Measurements from ENCODE around the gene PSD2.
"Not testable (repeated sequence)": the region's sequence is repeated elsewhere in the genome, so short reads cannot be mapped to it uniquely, and the experiment has no call there.

PSD2 gene

GRCh38 chr5:139789845-139790189 lies 5.8 kb upstream of the PSD2 start:
- H3K27ac Mint-ChIP-seq: no peak overlapping the region
- no peak for DNase-seq
- H3K9me3 Mint-ChIP-seq: no peaks in the 10 kb centered on the region
- CTCF ChIA-PET: interaction anchor here (0.8 to 7.1 kb wide), 5 partner anchors 13 to 179 kb away, joined by 4 to 119 read pairs (median 5); no protein-coding TSS in a partner anchor
- no peak overlapping the region for H3K4me3 Mint-ChIP-seq
- H3K27me3 Mint-ChIP-seq: peaks cover 98% of the 10 kb centered on the region
- H3K36me3 Mint-ChIP-seq: no peaks in the 10 kb centered on the region
- H3K4me1 Mint-ChIP-seq: peaks cover 13% of the 10 kb centered on the region

DNA sequence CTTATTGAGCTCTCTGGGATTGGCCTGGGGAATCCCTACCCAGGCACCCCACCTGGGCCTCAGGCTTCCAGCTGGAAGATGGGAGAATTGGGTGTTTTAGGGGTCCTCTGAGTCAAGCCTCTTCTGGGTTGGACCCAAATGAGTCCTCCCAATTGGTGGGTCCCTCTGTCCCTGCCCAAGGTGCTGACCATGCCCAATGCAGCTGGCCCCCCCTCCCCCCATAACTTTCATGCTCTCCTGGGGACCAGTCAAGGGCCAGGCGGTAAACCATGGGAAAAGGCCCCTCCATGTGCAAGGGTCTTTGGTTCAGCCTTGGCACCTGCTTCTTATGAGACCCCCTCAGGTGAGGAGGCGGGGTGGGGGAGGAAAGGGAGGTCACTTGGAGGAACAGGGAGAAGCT lies 3.4 kb upstream of the PSD2 start:
- Mint-ChIP-seq H3K36me3 (no peaks in the 10 kb centered on the region), H3K4me3 (no peak overlapping the region), H3K9me3 (no peaks in the 10 kb centered on the region), H3K4me1 (peaks cover 11% of the 10 kb centered on the region), H3K27ac (no peak overlapping the region), H3K27me3 (peaks cover 98% of the 10 kb centered on the region)
- DNase-seq: no peak
- CTCF ChIA-PET: interaction anchor here (1.1 to 3.3 kb wide), 5 partner anchors 14 to 1718 kb away, joined by 3 to 26 read pairs (median 3); no protein-coding TSS in a partner anchor

DNA sequence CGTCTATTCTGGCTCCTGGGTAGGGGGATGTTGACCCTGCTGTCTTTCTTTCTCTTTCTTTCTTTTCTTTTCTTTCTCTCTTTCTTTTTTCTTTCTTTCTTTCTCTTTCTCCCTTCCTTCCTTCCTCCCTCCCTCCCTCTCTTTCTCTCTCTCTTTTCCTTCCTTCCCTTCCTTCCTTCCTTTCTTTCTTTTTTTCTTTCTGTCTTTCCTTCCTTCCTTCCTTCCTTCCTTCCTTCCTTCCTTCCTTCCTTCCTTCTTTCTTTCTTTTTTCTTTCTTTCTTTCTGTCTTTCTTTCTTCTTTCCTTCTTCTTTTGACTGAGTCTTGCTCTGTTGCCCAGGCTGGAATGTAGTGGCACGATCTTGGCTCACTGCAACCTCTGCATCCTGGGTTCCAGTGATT lies 3.0 kb upstream of the PSD2 start:
- H3K4me3 Mint-ChIP-seq, H3K4me1 Mint-ChIP-seq, H3K9me3 Mint-ChIP-seq, DNase-seq, H3K36me3 Mint-ChIP-seq: not testable (repeated sequence)
- CTCF ChIA-PET: interaction anchor here (0.6 to 3.3 kb wide), 5 partner anchors 13 to 187 kb away, joined by 3 to 26 read pairs (median 3); no protein-coding TSS in a partner anchor
- Mint-ChIP-seq H3K27me3 (peaks cover 98% of the 10 kb centered on the region), H3K27ac (peak overlapping the region; percentile 4)

- Mint-ChIP-seq H3K27ac (no peak overlapping the region), H3K4me1 (no peaks in the 10 kb centered on the region), H3K4me3 (no peak overlapping the region), H3K27me3 (peaks cover 97% of the 10 kb centered on the region), H3K36me3 (no peaks in the 10 kb centered on the region), H3K9me3 (no peaks in the 10 kb centered on the region)
- CTCF ChIA-PET: interaction anchor here (1.1 to 3.3 kb wide), 3 partner anchors 19 to 177 kb away, joined by 3 to 26 read pairs (median 5); no protein-coding TSS in a partner anchor
- no peak for DNase-seq
These were observed 1.4 kb upstream of the PSD2 start for GRCh38 chr5:139794067-139794846.

DNA sequence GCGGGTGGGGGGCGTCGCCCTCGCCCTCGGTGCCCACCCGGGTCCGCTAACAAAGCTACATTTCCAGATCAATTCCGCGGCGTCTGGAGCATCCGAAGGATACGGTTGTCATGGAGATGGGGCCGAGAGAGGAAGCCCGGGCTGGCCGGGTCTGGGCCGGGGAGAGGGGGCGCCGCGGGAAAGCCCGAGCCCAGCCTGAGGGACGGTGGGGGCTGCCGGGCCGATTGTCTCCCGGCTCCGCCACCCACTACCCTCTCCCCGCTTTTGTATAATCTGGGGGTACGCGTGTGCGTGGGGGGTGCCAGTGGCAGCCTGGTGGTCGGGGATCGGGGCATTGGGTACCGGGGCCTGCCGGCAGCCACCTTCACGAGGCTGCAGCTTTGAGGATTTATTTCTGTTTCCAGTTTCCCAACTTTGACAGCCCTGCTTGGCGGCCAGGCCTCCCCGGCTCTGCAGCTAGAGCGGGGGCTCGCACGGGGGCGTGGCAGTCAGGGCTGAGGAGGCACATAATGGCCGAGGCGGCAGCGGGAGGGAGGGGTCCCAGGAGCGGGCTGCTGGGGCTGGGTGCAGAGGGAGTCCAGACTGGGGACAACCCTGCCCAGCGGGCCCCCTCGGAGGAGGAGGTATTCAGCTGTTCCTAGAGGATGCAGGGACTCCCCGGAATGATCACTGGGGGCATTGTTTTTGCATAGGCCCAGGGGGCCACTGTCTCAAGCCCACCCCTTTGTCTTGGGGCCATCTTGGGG lies 626 bp downstream of the PSD2 start:
- Mint-ChIP-seq H3K4me3 (no peak overlapping the region), H3K27me3 (peaks cover 96% of the 10 kb centered on the region), H3K4me1 (no peaks in the 10 kb centered on the region), H3K36me3 (no peaks in the 10 kb centered on the region), H3K27ac (no peak overlapping the region), H3K9me3 (no peaks in the 10 kb centered on the region)
- CTCF ChIA-PET: interaction anchor here (1.2 to 4.3 kb wide), 3 partner anchors 9 to 173 kb away, joined by 5 to 20 read pairs (median 6); no protein-coding TSS in a partner anchor
- no peak for DNase-seq

DNA sequence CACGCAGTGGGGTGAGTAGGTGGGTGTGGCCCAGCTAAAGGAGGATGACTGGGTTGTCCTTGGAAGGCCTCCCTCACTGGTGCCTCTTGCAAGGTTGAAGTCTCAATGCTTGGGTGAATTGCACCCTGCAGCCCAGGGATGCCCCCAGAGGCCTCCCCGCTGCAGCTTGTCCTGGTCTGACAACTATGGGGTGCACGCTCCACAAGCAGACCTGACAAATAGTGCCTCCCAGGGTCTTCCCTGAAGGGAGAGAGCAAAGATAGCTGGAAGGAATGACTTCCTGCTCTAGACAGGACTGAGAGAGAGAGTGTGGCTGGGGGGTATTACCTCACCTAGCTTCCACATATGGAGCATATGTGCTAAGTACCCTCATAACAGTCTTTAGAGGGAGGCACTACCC lies 1.7 kb downstream of the PSD2 start:
- no peak for DNase-seq
- CTCF ChIA-PET: interaction anchor here (1.2 to 4.3 kb wide), 3 partner anchors 10 to 172 kb away, joined by 5 to 20 read pairs (median 6); no protein-coding TSS in a partner anchor
- no peak overlapping the region for H3K27ac Mint-ChIP-seq
- no peak overlapping the region for H3K4me3 Mint-ChIP-seq
- no peaks in the 10 kb centered on the region for H3K4me1 Mint-ChIP-seq
- peaks cover 96% of the 10 kb centered on the region for H3K27me3 Mint-ChIP-seq
- H3K36me3 Mint-ChIP-seq: no peaks in the 10 kb centered on the region
- no peaks in the 10 kb centered on the region for H3K9me3 Mint-ChIP-seq

- CTCF ChIA-PET: interaction anchor here (2.2 to 4.3 kb wide), 2 partner anchors 11 to 171 kb away, joined by 6 to 20 read pairs; no protein-coding TSS in a partner anchor
- no peak for DNase-seq
- H3K27me3 Mint-ChIP-seq: peaks cover 89% of the 10 kb centered on the region
- H3K27ac Mint-ChIP-seq: no peak overlapping the region
- H3K36me3 Mint-ChIP-seq: no peaks in the 10 kb centered on the region
- no peak overlapping the region for H3K4me3 Mint-ChIP-seq
- H3K4me1 Mint-ChIP-seq: no peaks in the 10 kb centered on the region
- H3K9me3 Mint-ChIP-seq: no peaks in the 10 kb centered on the region
These were observed 2.4 kb downstream of the PSD2 start for GRCh38 chr5:139797856-139798510.

DNA sequence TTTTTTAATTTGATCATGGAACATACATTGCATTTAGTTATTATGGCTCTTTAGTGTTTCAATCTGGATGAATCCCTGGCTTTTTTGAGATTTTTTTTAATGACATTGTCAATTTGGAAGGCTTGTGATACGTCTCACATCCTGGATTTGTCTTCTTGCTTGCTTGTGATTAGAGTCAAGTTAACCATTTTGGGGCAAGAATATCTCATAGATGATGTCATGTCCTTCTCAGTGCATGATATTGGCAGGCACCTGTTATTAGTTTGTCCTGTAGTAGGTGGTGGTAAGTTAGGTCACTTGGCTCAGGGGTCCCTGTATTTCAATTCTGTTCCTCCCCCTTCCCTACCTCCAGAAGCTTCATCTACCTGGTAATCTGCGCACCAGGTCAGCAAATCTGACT lies 3.3 kb downstream of the PSD2 start:
- no peak overlapping the region for H3K27ac Mint-ChIP-seq
- H3K9me3 Mint-ChIP-seq: no peaks in the 10 kb centered on the region
- H3K36me3 Mint-ChIP-seq: no peaks in the 10 kb centered on the region
- no peaks in the 10 kb centered on the region for H3K4me1 Mint-ChIP-seq
- peaks cover 86% of the 10 kb centered on the region for H3K27me3 Mint-ChIP-seq
- H3K4me3 Mint-ChIP-seq: no peak overlapping the region
- no peak for DNase-seq
- CTCF ChIA-PET: interaction anchor here (4.3 kb wide), 1 partner anchor 12 kb away, joined by 20 read pairs; no protein-coding TSS in a partner anchor

GRCh38 chr5:139799359-139799758 lies 3.8 kb downstream of the PSD2 start:
- Mint-ChIP-seq H3K4me3 (no peak overlapping the region), H3K27ac (no peak overlapping the region), H3K4me1 (no peaks in the 10 kb centered on the region), H3K9me3 (no peaks in the 10 kb centered on the region), H3K36me3 (no peaks in the 10 kb centered on the region), H3K27me3 (peaks cover 82% of the 10 kb centered on the region)
- DNase-seq: no peak
- CTCF ChIA-PET: interaction anchor here (0.8 to 4.3 kb wide), 3 partner anchors 12 to 169 kb away, joined by 3 to 20 read pairs (median 3); no protein-coding TSS in a partner anchor

DNA sequence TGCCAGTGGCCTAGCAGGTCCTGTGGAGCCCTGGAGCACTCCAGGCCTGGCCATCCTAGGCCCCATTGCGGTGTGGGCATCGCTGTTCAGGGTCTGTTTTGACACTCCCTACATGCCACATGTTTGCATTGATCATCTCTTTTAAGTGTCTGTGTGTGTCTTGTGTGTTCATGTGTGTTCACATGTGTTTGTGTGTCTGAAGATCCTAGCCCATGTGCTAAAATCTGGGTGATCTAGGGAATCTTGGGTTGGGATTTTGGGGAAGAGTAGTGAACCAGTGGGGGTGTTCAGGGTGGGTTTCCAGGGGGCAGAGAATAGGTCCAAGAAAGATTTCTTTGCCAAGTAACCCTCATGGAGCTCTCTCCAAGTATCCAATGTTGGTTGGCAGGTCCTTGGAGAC lies 8.4 kb downstream of the PSD2 start:
- H3K9me3 Mint-ChIP-seq: no peaks in the 10 kb centered on the region
- H3K36me3 Mint-ChIP-seq: no peaks in the 10 kb centered on the region
- no peak for DNase-seq
- CTCF ChIA-PET: no interaction called here
- H3K4me1 Mint-ChIP-seq: no peaks in the 10 kb centered on the region
- no peak overlapping the region for H3K27ac Mint-ChIP-seq
- H3K27me3 Mint-ChIP-seq: peaks cover 50% of the 10 kb centered on the region
- no peak overlapping the region for H3K4me3 Mint-ChIP-seq

DNA sequence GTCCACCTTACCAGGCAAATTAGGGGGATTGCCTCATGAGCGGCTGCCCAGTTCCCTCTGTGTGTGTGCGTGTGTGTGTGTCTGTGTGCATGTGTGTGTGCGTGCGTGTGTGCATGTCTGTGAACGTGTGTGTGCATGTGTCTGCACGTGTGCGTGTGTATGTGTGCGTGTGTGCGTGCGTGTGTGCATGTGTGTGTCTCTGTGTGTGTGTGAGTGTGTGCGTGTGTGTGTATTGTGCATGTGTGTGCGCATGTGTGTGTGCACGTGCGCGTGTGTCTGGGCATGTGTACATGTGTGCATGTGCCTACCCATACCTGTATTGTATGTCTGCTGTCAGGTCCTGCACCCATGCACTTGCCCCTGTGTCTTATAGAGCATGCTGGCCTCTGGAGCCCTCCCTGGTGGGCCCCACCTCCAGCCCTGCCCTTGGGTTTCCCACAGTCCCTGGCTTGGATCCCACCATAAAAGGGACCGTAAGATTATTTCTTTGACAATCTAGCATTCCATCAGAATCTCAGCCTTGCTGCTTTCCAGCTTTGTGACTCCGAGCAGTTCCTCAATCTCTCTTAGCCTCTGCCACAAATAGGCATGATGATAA lies 9.3 kb downstream of the PSD2 start:
- Mint-ChIP-seq H3K4me3 (no peak overlapping the region), H3K36me3 (no peaks in the 10 kb centered on the region), H3K4me1 (no peaks in the 10 kb centered on the region), H3K9me3 (no peaks in the 10 kb centered on the region), H3K27me3 (peaks cover 42% of the 10 kb centered on the region), H3K27ac (no peak overlapping the region)
- no peak for DNase-seq
- CTCF ChIA-PET: interaction anchor here (0.9 kb wide), 1 partner anchor 30 kb away, joined by 3 read pairs; no protein-coding TSS in a partner anchor

GRCh38 chr5:139805545-139805944 lies 9.9 kb downstream of the PSD2 start:
- Mint-ChIP-seq H3K36me3 (no peaks in the 10 kb centered on the region), H3K4me3 (no peak overlapping the region), H3K27me3 (peaks cover 36% of the 10 kb centered on the region), H3K27ac (no peak overlapping the region), H3K4me1 (no peaks in the 10 kb centered on the region), H3K9me3 (no peaks in the 10 kb centered on the region)
- CTCF ChIA-PET: interaction anchor here (0.8 to 0.9 kb wide), 2 partner anchors 13 to 30 kb away, joined by 3 read pairs; no protein-coding TSS in a partner anchor
- no peak for DNase-seq

- Mint-ChIP-seq H3K27me3 (peaks cover 31% of the 10 kb centered on the region), H3K9me3 (no peaks in the 10 kb centered on the region), H3K36me3 (no peaks in the 10 kb centered on the region), H3K4me1 (no peaks in the 10 kb centered on the region), H3K4me3 (no peak overlapping the region), H3K27ac (no peak overlapping the region)
- CTCF ChIA-PET: interaction anchor here (0.8 kb wide), 1 partner anchor 13 kb away, joined by 3 read pairs; no protein-coding TSS in a partner anchor
- no peak for DNase-seq
These were observed 10.5 kb downstream of the PSD2 start for GRCh38 chr5:139806111-139806510.

Measured in activated naive CD4-positive, alpha-beta T cell treated with anti-CD3 and anti-CD28 coated beads, Interleukin-2, amount 10 ng/mL, durations not matched to agents 7 days and 5 days (primary cell).